Peyer's patch (tissue), 4 donors: Measurements from ENCODE around the gene KIRREL1.

Experiments
- POLR2A ChIP-seq, 2 donors: fragments of 450-650 bp; IDR thresholded peaks; one replicate each; pipeline ENCODE4 v1.5.1; 2017; ENCODE audit warnings: antibody characterized with exemption in 2 of 2, mild to moderate bottlenecking in 2 of 2, moderate library complexity in 2 of 2
- TF ChIP-seq, protein P1 (sequence below), 6 experiments: fragments of 450-650 bp in 4 of 6; fragments of 200-600 bp in 2 of 6; sonication (generic) in 1 of 6; IDR thresholded peaks; one replicate each; pipeline ENCODE4 v1.5.1; 2017 to 2019; ENCODE audit warnings: antibody characterized with exemption in 6 of 6, mild to moderate bottlenecking in 3 of 6, moderate library complexity in 1 of 6

- no peak for TF ChIP-seq POLR2A (IDR thresholded peaks at IDR 0.05)
- TF ChIP-seq, protein P1, sequence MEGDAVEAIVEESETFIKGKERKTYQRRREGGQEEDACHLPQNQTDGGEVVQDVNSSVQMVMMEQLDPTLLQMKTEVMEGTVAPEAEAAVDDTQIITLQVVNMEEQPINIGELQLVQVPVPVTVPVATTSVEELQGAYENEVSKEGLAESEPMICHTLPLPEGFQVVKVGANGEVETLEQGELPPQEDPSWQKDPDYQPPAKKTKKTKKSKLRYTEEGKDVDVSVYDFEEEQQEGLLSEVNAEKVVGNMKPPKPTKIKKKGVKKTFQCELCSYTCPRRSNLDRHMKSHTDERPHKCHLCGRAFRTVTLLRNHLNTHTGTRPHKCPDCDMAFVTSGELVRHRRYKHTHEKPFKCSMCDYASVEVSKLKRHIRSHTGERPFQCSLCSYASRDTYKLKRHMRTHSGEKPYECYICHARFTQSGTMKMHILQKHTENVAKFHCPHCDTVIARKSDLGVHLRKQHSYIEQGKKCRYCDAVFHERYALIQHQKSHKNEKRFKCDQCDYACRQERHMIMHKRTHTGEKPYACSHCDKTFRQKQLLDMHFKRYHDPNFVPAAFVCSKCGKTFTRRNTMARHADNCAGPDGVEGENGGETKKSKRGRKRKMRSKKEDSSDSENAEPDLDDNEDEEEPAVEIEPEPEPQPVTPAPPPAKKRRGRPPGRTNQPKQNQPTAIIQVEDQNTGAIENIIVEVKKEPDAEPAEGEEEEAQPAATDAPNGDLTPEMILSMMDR (IDR thresholded peaks at IDR 0.05), result no peak
Measured at GRCh38 chr1:158043232-158043631, 49.8 kb downstream of the KIRREL1 start.
